ENCODE measurements around the gene PNCK. TPM values are rescaled to one million over a fixed set of nuclear protein-coding genes. Genes with fewer than 3 reads are reported as not detected.
"Not testable (repeated sequence)": the region's sequence is repeated elsewhere in the genome, so short reads cannot be mapped to it uniquely, and the experiment has no call there.

PNCK gene
- polyA plus RNA-seq, 6 donors from 2014 or later, result not detected

DNA sequence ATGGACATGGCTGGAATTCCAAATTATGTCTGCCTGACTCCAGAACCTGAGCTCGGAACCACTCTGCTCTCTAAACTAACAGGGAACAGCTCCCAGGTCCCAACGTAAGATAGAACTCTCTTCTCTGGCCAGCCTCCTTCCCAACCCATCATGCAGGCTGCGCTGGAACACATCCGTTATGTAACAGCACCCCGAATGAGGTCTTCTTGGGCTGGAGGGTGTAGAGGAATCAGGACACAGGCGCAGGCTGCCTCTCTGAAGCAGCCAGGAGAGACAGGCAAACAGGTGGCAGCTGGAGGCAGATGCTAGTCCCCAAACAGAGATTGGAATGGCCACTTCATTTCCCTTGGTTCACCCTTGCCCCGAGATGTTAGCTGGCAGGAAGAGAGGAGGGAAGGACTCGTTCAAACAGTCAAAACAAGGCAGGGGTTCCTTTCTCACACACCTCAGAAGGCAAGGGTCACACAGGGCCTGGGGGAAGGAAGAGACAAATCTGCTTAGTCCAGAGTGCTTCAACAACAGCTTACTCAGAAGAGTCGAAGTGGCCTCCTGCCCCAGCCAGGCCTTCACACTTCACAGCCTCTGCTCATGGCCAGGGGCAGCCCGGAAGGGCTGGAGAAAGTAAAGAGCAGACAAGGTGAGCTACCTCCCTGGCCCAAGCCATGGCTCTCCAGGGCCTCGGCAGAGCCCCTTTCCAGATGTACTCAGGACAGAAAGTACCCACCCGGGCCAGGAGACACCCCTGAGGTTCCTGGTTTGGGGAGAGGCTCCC lies 31.2 kb upstream of the PNCK start:
- DNase-seq; H3K27ac Mint-ChIP-seq; ATAC-seq (ENCODE audit: low read depth in 2 of 2); H3K4me1 Mint-ChIP-seq; H3K4me3 Mint-ChIP-seq; H3K36me3 Mint-ChIP-seq; H3K27me3 Mint-ChIP-seq; H3K9me3 Mint-ChIP-seq: not testable (repeated sequence)

DNA sequence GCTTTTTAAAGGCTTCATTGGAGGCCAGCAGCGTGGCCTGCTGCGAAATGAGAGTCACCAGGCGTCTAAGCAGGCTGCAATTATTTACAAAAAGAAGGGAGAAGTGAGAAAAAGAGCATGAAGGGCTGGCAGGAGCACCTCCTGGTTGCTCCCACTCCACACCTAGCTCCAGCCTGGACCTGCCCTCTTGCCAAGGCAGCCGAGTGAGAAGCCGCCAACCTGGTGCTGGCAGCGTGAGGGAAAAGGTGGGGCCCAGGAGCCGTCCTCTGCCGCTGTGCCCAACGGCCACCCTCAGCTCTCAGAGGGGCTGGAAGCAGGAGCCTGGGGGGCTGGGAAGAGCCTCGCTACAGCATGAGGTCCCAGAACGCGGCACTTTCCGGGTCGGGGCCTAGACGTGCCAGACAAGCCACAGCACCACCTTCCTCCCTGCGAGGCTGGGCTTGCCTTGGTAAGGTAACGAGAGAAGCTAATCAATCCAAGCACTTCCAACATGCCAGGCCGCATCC lies 30.5 kb upstream of the PNCK start:
- no peak overlapping the region for H3K27ac Mint-ChIP-seq

DNA sequence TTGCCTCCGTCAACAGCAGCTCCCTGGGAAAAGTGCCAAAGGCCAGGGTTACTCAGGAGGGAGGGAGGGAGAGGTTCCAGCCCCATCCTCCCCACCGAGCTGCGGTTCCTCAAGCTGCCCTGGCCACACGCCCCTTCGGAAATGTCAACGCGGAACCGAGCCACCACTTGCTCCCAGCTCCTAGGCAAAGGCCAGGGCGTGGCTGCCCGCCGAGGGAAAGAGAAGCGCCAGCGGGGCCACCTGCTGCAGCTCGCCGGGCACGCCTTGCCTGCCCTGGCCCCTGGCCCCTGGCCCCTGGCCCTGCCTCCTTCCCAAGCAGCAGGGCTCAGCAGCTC lies 29.4 kb upstream of the PNCK start:
- ATAC-seq (ENCODE audit: low read depth in 2 of 2), result no peak
- Mint-ChIP-seq H3K4me3 (peak overlapping the region in 1 of 8 donors; percentile 60), H3K27ac (no peak overlapping the region), H3K4me1 (peaks cover 5 to 10% (median 8%) of the 10 kb centered on the region in 3 donors), H3K9me3 (no peaks in the 10 kb centered on the region), H3K27me3 (peaks cover 0 to 9% (median 0%) of the 10 kb centered on the region in 3 donors), H3K36me3 (no peaks in the 10 kb centered on the region)
- no peak for DNase-seq

More for the DNA sequence above, 30.5 kb upstream of the PNCK start:
- DNase-seq (no peak), ATAC-seq (ENCODE audit: low read depth in 2 of 2) (no peak)
- Mint-ChIP-seq H3K4me3 (no peak overlapping the region), H3K4me1 (peaks cover 7 to 10% (median 8%) of the 10 kb centered on the region in 3 donors), H3K36me3 (no peaks in the 10 kb centered on the region), H3K27me3 (peaks cover 0 to 9% (median 0%) of the 10 kb centered on the region in 3 donors), H3K9me3 (no peaks in the 10 kb centered on the region)

DNA sequence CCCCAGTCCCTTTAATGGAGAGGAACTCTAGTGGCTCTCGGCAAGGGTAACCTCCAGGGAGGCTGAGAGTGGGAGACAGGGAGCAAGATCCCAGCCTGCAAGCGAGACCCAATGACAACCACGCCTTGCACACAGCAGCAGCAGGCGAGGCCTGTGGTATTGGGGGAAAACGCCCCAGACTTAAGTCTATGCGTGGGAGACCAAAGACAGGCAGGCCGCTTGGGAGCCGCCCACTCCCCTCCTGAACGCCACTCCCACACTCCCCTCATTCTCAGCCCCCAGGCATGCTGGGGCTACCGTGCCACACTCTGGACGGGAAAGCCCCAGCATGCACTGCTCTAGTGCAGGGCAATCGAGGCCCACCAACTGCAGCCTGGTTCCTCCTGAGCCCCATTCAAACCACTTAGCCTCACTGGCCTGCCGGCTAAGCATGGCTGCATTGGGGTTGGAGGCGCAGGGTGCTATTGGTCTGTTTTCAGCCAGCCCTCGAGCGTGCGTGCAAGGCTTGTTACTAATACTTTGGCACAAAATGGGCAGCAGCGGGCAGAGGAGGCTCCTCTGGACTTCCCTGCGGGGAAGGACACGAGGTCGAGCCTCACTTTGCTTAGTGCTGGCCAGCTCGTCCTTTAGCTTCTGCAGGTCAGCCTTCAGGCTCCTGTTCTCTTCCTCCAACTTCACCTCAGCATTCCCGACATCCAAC lies 28.9 kb upstream of the PNCK start:
- ATAC-seq (ENCODE audit: low read depth in 2 of 2) (no peak), DNase-seq (no peak)
- H3K9me3 Mint-ChIP-seq, result no peaks in the 10 kb centered on the region
- no peak overlapping the region for H3K27ac Mint-ChIP-seq
- peaks cover 4 to 10% (median 8%) of the 10 kb centered on the region in 3 donors for H3K4me1 Mint-ChIP-seq
- H3K27me3 Mint-ChIP-seq, result peaks cover 0 to 9% (median 0%) of the 10 kb centered on the region in 3 donors
- no peaks in the 10 kb centered on the region for H3K36me3 Mint-ChIP-seq
- peak overlapping the region in 1 of 8 donors; percentile 60 for H3K4me3 Mint-ChIP-seq

DNA sequence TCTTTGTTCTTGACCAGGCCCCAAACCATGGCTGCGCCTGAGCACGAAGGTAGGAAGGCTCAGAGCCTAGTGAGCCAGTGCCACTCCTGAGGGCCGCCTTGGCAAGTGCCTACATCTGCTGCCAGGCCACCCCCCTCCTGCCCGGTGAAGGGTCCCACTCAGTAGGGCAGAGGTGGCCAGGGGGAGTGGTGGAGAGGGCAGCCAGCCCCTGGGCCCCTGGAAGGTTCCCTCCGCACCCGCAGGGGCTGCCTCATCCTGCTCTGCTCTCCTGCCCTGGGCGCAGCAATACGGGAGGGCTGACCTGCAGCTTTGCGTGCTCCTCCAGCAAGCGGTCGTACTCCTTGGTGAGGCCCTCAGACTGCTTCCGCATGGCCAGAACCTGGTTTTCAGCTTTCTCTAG lies 28.1 kb upstream of the PNCK start:
- H3K4me1 Mint-ChIP-seq, result peaks cover 4 to 7% (median 4%) of the 10 kb centered on the region in 3 donors
- ATAC-seq (ENCODE audit: low read depth in 2 of 2) (no peak), DNase-seq (no peak)
- peaks cover 0 to 7% (median 0%) of the 10 kb centered on the region in 3 donors for H3K27me3 Mint-ChIP-seq
- peaks cover 0 to 3% (median 0%) of the 10 kb centered on the region in 7 donors for H3K9me3 Mint-ChIP-seq
- no peaks in the 10 kb centered on the region for H3K36me3 Mint-ChIP-seq
- H3K4me3 Mint-ChIP-seq, result no peak overlapping the region
- no peak overlapping the region for H3K27ac Mint-ChIP-seq

DNA sequence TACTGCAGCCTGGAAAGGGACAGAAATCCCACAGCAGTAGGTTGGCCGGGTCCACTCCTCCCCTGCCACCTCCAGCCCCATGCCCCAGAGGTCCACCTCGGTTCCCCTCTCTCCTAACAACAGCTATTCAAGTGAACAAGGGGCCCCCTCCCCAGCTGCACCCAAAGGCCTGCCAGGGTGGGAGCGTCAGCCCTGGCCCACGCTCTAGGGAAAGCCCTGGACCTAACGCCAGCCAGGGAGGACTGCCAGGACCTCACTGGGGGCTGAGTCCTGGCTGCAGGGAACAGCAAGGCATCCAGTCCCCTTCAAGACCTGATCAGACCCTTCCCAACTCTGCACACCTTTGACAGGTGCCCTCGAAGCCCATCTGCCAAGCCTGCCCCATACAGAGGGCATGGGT lies 27.4 kb upstream of the PNCK start:
- no peak for DNase-seq
- H3K4me1 Mint-ChIP-seq, result no peaks in the 10 kb centered on the region

DNA sequence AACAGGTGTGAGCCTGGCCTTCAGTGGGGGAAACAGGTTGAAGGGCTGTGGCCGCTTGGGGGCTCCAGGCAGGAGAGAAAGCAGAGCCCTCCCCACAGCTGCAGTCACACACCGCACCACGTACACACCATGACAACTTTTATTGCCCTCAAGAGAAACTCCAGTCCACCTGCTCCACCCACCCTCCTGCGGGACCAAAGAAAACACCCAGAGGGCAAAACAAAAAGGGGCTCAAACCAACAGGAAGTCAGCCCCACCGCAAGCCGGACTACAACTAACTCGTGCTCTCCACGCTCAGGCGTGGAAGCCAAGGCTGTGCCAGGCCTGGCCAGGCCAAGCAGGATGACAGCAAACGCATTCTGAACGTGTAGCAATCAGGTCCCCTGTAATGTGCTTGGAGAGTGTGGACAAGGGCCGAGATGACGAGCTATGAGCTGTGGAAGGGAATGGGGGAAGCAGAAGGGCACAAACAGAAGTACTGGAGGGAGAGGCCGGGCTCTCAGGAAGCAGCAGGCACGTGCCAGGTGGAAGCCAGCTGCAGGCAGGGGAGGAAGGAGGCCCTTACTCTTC lies 26.8 kb upstream of the PNCK start:
- H3K27ac Mint-ChIP-seq, result peak overlapping the region in 1 of 6 donors; percentile 49

More for the DNA sequence above, 27.4 kb upstream of the PNCK start:
- Mint-ChIP-seq H3K27ac (no peak overlapping the region), H3K4me3 (peak overlapping the region in 1 of 8 donors; percentile 72), H3K27me3 (no peaks in the 10 kb centered on the region), H3K9me3 (peaks cover 0 to 3% (median 0%) of the 10 kb centered on the region in 7 donors), H3K36me3 (no peaks in the 10 kb centered on the region)
- ATAC-seq (ENCODE audit: low read depth in 2 of 2), result no peak

DNA sequence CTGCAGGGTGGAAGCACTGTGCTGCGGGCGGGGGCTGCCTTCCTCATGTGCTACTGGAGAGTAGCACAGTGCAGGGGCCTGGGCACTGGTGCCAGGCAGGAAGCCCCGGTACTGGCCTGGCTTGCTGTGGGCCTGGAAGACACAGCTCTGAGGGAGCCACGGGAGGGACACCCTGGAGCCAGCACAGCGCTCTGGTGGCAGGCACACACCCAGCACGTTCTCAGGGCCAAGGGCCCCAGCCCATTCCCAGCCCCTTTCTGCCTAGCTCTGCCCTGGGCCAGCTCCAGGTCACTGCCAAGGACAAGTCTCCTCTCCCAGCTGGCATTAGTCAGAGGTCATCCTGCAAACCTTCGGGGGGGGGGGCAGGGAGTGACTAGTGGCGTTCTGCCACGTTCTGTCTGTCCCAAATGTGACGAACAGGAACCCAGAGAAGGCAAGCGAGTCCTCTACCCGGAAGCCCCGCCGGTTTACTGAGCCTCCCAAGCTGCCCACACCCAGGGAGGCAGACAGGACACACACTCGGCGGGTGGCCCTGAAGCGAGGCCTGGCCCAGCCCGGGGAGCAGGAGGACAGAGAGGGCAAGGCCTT lies 26.3 kb upstream of the PNCK start:
- not testable (repeated sequence) for H3K27me3 Mint-ChIP-seq; DNase-seq; ATAC-seq (ENCODE audit: low read depth in 2 of 2); H3K9me3 Mint-ChIP-seq; H3K4me1 Mint-ChIP-seq; H3K36me3 Mint-ChIP-seq; H3K4me3 Mint-ChIP-seq; H3K27ac Mint-ChIP-seq

More for the DNA sequence above, 26.8 kb upstream of the PNCK start:
- Mint-ChIP-seq H3K27me3 (no peaks in the 10 kb centered on the region), H3K4me1 (no peaks in the 10 kb centered on the region), H3K36me3 (no peaks in the 10 kb centered on the region), H3K9me3 (peaks cover 0 to 3% (median 0%) of the 10 kb centered on the region in 7 donors), H3K4me3 (no peak overlapping the region)
- no peak for ATAC-seq (ENCODE audit: low read depth in 2 of 2)
- no peak for DNase-seq

DNA sequence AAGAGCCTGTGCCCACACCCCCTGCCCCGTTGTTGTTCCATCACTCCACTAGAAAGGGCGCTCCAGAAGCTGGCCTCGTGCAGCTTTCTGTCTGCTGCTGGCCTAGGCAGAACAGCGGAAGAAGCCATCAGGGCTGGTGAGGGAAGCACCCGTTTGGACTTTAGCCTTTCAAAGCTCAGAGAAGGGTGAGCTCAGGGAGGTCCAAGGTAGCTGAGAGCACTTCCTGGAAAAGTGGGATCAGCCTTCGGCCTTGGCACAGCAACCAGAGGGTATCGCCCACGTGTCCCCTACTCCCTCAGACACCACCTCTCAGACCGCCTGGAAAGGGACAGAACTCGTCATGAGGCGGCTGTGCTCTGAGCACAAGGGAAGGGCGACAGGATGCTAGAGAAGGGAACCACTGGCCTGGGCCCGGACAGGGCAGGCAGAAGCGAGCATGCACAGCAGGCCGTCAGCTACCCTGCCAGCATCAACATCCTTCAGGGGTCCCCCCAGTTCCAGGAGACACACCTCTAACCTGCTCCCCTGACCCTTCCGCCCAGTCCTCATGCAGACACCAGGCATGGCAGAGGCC lies 25.7 kb upstream of the PNCK start:
- H3K4me3 Mint-ChIP-seq; DNase-seq; H3K4me1 Mint-ChIP-seq; H3K9me3 Mint-ChIP-seq; H3K27me3 Mint-ChIP-seq; H3K36me3 Mint-ChIP-seq; ATAC-seq (ENCODE audit: low read depth in 2 of 2); H3K27ac Mint-ChIP-seq: not testable (repeated sequence)

DNA sequence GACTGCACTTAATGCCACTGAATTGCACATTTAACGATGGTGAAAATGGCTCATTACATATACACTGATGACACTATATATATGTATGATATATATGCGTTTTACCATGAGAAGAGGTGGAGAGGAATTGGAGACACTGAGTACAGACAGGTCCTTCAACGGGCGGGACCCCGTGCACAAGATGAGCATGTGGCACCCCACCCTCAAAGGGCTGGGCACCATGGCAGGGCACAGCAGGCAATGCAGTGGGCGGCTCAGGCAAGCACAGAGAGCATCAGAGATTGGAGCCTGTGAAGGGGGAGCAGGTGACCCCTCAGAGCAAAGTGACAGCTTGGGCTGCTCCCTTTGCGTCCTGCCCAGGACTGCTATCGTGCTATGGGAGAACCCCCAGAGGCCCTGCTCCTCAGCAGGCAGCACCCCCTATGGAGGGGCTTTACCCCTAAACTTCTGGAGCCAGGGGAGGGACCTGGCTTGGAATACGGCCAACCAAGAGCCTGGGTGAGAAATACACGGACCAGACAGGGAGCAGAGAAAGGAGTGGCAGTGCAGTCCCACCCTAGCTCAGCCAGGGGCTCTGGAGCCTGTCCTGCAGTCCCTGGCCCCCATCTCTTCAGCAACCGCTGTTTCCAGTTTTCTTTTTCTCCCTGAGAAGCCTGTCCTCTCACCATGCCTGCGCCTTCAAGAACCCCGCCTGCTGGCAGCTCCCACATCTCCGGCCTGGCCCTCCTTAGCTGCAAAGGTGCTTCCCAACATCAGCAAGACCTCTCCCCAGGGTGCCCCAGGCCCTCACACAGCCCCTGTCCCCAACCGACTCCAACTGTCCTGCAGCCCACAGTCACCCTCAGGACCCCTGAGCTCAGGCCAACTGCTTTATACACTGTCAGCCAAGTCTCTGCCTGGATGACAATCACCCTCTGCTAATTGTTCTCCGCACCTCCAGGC lies 24.6 kb upstream of the PNCK start:
- H3K27me3 Mint-ChIP-seq, result no peaks in the 10 kb centered on the region
- H3K4me1 Mint-ChIP-seq, result no peaks in the 10 kb centered on the region
- H3K27ac Mint-ChIP-seq, result peak overlapping the region in 2 of 6 donors; percentile 39 to 61
- ATAC-seq (ENCODE audit: low read depth in 2 of 2) (no peak), DNase-seq (no peak)
- H3K36me3 Mint-ChIP-seq, result no peaks in the 10 kb centered on the region
- H3K9me3 Mint-ChIP-seq, result peaks cover 0 to 3% (median 0%) of the 10 kb centered on the region in 7 donors
- no peak overlapping the region for H3K4me3 Mint-ChIP-seq

DNA sequence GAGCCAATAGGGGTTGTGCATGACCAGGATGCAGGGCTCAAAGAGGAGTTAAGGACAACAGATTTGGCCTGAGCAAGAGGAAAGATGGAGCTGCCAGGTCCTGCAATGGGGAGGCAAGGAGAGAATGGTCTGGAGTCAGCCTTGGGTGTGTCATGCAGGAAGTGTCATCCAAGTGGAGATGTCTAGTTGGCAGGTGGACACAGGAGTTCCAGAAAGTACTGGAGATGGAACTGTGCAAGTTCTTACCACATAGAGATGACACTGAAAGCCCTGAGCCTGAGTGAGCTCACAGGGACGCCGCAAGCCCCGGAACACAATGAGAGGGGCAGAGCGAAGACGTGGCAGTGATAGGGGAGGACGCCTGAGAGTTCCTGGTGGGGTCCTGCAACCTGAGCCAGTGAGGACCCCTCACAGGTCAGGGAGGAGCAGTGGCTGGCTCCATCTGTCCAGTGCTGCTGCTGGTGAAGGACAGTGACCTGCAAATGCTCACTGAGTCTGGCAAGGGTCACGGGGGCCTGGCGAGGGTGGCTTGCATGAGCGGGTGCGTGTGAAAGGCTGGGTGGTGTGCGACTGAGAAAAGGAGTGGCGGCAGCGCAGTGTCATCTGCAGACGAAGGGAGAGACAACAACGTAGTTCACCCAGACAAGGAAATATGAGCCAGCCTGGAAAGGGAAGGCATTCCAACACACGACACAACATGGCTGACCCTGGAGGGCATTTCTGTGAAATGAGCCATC lies 23.5 kb upstream of the PNCK start:
- H3K36me3 Mint-ChIP-seq, H3K27me3 Mint-ChIP-seq: not testable (repeated sequence)

DNA sequence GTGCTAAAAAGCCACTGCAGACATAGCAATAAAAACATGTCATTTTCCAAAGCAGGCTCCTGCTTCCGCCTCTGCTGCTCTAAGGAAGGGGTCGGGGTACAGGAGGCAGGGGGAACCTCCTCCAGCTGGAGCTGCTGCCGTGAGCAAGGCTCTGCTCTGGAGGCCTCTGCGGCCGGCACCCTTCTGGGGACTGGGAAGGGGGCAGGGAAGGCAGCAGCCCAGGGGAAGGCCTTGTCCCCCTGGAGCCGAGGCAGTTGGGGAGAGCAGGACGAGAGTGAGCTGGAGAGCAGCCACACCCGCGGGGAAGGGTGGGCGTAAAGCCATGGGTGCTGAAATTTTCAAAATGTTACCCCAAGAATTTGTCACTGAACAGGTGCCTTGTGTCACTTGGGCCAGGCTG lies 22.9 kb upstream of the PNCK start:
- peak overlapping the region in 1 of 6 donors; percentile 20 for H3K27ac Mint-ChIP-seq
- not testable (repeated sequence) for H3K36me3 Mint-ChIP-seq; DNase-seq; ATAC-seq (ENCODE audit: low read depth in 2 of 2); H3K4me1 Mint-ChIP-seq; H3K4me3 Mint-ChIP-seq; H3K9me3 Mint-ChIP-seq; H3K27me3 Mint-ChIP-seq

More for the DNA sequence above, 23.5 kb upstream of the PNCK start:
- not testable (repeated sequence) for ATAC-seq (ENCODE audit: low read depth in 2 of 2); DNase-seq; H3K4me3 Mint-ChIP-seq; H3K4me1 Mint-ChIP-seq; H3K9me3 Mint-ChIP-seq
- H3K27ac Mint-ChIP-seq, result peak overlapping the region in 2 of 6 donors; percentile 20 to 32

Measured in naive B cell (primary cell).